Stimulated activated CD4-positive, alpha-beta T cell treated with anti-CD3 and anti-CD28 coated beads, TNF-alpha, amount 100 ng/mL, for 24 hours (primary cell): ENCODE results near the gene PPP2R5D.

Experiments used
- DNase-seq, 3 experiments: peaks; one replicate each; pipeline ENCODE4 v3.0.0-alpha.2; 2020; ENCODE audit warnings: low read depth in 3 of 3

PPP2R5D gene

DNA sequence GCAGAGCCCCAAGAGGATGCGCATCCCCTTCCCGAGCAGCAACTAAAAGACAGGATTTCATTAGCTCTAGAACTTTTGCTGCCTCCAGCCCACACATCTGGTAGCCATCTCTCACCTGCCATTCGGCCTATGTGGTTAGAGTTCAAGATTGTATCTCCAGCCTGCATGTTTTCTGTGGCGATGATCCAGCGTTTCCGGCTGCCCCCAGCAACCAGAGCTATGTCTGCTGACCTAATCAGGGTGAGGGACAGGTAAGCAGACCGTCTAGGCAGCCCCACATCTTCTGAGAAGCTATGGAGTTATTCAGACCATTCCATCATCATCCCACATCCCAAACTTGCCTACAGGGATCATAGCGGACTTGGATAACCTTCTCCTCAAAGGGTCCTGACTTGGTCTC lies 71.6 kb downstream of the PPP2R5D start:
- no peak for DNase-seq

DNA sequence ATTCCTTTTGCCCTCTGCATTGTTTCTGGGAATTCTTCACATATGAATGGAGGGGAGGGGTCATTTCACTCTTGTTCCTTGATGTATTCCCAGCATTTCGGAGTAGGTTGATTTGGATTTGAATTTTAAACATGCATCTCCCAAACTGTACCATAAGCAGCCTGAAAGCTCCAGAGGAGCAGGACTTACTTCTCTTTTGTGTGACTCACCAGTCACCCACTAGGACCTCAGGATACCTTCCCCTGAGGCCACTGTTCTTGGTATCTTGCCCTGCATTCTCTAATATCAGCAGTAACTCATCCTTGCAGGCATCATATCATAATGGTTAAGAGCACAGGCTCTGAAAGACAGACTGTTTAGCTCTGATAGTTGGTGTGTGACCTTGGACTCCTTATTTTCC lies 74.2 kb downstream of the PPP2R5D start:
- no peak for DNase-seq

DNA sequence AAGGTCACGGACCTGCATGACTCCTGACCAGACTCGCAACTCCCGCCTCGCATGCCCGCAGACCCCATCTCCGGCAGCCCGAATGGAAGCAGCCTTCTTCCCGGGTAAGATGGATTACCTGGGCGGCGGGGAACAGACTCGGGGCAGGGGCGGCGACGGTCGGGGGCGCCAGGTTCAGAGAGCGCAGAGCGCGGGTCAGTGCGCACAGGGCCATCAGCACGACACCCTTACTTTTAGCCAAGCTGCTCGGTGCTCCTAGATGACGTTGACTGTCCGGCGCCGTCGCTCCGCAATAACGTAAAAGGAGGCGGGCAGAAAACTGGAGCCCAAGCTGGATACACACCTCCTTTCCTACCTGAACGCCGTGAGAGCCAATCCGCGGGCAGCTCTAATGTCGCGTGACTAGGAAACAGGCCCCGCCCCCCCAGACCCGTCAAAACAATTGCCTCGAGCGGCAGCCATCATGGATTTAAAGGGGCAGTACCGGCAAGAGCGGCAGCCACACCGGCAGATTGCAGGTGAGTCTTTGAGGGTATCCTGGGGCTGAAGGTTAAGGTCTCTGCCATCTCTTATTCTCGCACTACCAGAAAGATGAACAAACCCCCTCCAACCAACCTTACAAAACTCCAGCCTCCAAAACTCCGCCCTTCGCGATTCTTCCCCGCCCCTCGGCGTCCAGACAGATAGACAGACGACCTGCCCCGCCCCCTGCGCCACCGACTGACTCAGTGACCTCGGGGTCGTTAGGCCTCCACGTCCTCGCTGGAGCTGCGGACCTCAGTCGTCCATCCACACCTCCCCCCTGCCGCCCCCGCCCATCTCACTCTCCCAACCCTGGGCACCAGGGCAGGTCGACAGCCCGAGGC lies 75.0 kb downstream of the PPP2R5D start, which contains the start of the genes KLC4 and MRPL2:
TSS of gene KLC4 (plus strand) at position 464 of the 866 bp plus-strand sequence. CDS start 1,705 bp downstream, outside the sequence.
TSS of gene MRPL2 (minus strand) at position 267 of the 866 bp plus-strand sequence. CDS start at position 214, 53 bp downstream.
- peak; percentile 94 to 98 (median 97) for DNase-seq

DNA sequence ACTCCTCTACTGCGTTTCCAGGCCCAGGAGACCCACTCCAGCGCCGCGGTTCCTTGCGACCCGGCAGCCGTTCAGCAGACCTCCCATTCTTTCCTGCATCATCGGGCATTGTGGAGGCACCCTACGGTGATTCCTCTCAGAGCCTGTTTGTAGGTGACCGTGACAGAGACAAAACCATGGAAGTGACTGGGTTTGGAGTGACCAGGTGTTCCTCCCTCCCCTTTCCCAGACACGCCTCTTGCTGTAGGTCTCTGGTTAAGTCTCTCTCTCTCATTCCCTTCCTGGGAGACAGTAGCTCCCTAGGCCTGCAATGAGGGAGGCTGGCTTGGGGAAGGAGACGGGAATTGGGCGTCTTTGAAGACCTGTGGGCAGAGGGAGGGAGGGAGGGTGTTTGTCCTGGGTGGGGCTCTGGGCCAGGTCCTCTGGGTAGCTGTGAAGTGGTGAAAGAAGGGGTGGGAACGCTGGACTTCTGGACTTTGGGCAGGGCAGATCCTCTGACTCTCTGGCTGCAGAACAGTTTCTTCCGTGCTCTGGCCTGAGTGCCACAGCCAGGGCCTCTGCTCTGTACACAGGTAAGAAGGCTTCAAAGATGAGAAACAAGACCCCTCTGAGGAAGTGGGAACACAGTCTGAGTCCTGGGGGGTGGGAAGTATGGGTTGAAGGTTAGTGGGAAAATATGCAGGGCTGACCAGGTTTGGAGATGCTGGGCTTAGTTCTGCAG lies 75.8 kb downstream of the PPP2R5D start:
- DNase-seq = no peak

DNA sequence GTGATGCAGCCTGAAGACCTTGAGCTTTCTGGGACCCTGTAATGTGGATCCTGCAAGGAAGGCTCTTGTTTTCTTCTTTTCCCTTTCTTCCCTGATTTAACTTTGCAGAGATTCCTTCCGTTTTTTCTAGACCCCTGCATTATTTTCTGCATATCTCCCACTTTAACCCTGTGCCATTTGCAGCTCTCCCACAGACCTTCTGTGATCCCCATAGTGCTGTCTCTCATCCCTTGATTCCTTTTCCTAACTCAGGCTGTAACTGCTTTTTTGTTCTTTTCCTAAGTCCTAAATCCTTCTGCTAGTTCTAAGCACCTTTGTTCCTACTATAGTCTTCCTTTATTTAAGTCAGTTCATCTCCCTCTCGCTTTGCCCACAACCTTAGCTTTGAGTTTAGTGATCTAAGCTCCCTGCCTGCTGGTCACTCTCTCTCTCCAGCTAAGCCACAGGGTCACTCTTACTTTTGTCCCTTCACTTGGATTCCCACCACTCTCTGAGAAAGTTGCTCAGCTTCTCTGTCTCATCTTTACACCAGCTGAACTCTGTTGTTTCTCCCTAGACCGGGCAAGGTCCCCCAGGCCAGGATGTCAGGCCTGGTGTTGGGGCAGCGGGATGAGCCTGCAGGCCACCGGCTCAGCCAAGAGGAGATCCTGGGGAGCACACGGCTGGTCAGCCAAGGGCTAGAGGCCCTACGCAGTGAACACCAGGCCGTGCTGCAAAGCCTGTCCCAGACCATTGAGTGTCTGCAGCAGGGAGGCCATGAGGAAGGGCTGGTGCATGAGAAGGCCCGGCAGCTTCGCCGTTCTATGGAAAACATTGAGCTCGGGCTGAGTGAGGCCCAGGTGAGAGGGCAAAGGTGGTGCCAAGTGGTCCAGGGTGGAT lies 76.6 kb downstream of the PPP2R5D start:
- DNase-seq = no peak

DNA sequence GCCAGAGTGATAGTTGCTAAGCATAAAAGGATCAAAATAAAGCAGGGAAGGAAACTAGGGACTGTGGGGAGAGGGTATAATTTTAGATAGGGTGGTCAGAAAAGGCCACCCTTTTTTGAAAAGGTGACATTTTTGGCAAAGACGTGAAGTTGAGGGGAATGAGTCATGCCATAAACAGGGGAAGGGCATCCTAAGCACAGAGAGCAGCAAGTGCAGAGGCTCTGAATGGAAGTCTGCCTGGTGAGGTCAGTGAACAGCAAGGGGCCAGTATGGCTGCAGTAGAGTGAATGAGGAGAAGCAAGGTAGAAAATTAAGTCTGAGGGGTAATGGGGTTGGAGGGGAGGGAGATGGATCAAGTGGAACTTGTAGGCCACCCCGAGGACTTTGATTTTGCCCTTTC lies 77.5 kb downstream of the PPP2R5D start:
- no peak for DNase-seq
